Measurements from ENCODE around the gene MORN4. TPM values are rescaled to one million over a fixed set of nuclear protein-coding genes. Genes with fewer than 3 reads are reported as not detected.

The MORN4 gene
- total and polyA plus RNA-seq, 8 donors: 4.3 to 19.8 (median 6.8) TPM; not detected in 3

GRCh38 chr10:97575127-97575668, 58.1 kb downstream of the MORN4 start:
- Histone ChIP-seq H3K4me1 (peaks cover 15 to 31% (median 20%) of the 10 kb centered on the region in 4 donors), H3K27me3 (peaks cover 0 to 14% (median 0%) of the 10 kb centered on the region in 3 donors), H3K9me3 (no peaks in the 10 kb centered on the region), H3K36me3 (peaks cover 6 to 14% (median 10%) of the 10 kb centered on the region in 4 donors), H3K4me3 (no peak overlapping the region), H3K27ac (no peak overlapping the region)
- WGBS, 5 donors: 88 to 91% (median 89%) methylated on average over 5 to 6 of the region's 6 CpGs
- DNase-seq: no peak
- TF ChIP-seq EP300 (IDR thresholded peaks at IDR 0.05) (no peak), POLR2AphosphoS5 (IDR thresholded peaks at IDR 0.05) (no peak), POLR2A (IDR thresholded peaks at IDR 0.05) (no peak), CTCF (IDR thresholded peaks at IDR 0.05) (no peak)
- intact Hi-C loops (cut with DNase I; ENCODE audit: low total_unique reads): no loop called here

- H3K36me3 ChIP-seq: peaks cover 8 to 21% (median 17%) of the 10 kb centered on the region in 4 donors
- H3K27ac ChIP-seq: peak overlapping the region in 1 of 5 donors; percentile 27
- peak; percentile 74 to 80 for DNase-seq
- 45 to 71% (median 50%) methylated on average over 2 to 4 of the region's 4 CpGs for WGBS, 5 donors
- intact Hi-C loops (cut with DNase I; ENCODE audit: low total_unique reads): no loop called here
- TF ChIP-seq EP300 (IDR thresholded peaks at IDR 0.05): no peak
- TF ChIP-seq POLR2A (IDR thresholded peaks at IDR 0.05): no peak
- TF ChIP-seq POLR2AphosphoS5 (IDR thresholded peaks at IDR 0.05): peak in 2 of 3 donors; percentile 7 to 75
- H3K9me3 ChIP-seq: no peaks in the 10 kb centered on the region
- H3K27me3 ChIP-seq: peaks cover 0 to 14% (median 0%) of the 10 kb centered on the region in 3 donors
- H3K4me1 ChIP-seq: peaks cover 15 to 31% (median 20%) of the 10 kb centered on the region in 4 donors
- no peak overlapping the region for H3K4me3 ChIP-seq
These were observed 58.8 kb downstream of the MORN4 start for GRCh38 chr10:97574374-97575126.

GRCh38 chr10:97573672-97574071, 59.6 kb downstream of the MORN4 start:
- intact Hi-C loops (cut with DNase I; ENCODE audit: low total_unique reads): no loop called here
- TF ChIP-seq EP300 (IDR thresholded peaks at IDR 0.05) (no peak), POLR2AphosphoS5 (IDR thresholded peaks at IDR 0.05) (no peak), POLR2A (IDR thresholded peaks at IDR 0.05) (no peak), CTCF (IDR thresholded peaks at IDR 0.05) (no peak)

GRCh38 chr10:97573021-97573420, 60.3 kb downstream of the MORN4 start:
- no peak overlapping the region for H3K4me3 ChIP-seq
- DNase-seq: no peak
- no peaks in the 10 kb centered on the region for H3K9me3 ChIP-seq
- H3K4me1 ChIP-seq: peaks cover 15 to 31% (median 20%) of the 10 kb centered on the region in 4 donors
- peaks cover 8 to 36% (median 32%) of the 10 kb centered on the region in 4 donors for H3K36me3 ChIP-seq
- intact Hi-C loops (cut with DNase I; ENCODE audit: low total_unique reads): no loop called here
- H3K27ac ChIP-seq: no peak overlapping the region
- peaks cover 0 to 5% (median 0%) of the 10 kb centered on the region in 3 donors for H3K27me3 ChIP-seq
- TF ChIP-seq CTCF (IDR thresholded peaks at IDR 0.05) (no peak), POLR2AphosphoS5 (IDR thresholded peaks at IDR 0.05) (no peak), POLR2A (IDR thresholded peaks at IDR 0.05) (no peak), EP300 (IDR thresholded peaks at IDR 0.05) (no peak)
- WGBS, 5 donors: 93 to 100% (median 94%) methylated on average over 2 of the region's 2 CpGs

More at GRCh38 chr10:97573672-97574071, 59.6 kb downstream of the MORN4 start:
- no peak overlapping the region for H3K4me3 ChIP-seq
- WGBS, 5 donors: 46 to 93% (median 70%) methylated on average over 2 of the region's 2 CpGs
- H3K27me3 ChIP-seq: peaks cover 0 to 11% (median 0%) of the 10 kb centered on the region in 3 donors
- H3K9me3 ChIP-seq: no peaks in the 10 kb centered on the region
- peaks cover 15 to 31% (median 20%) of the 10 kb centered on the region in 4 donors for H3K4me1 ChIP-seq
- peaks cover 8 to 30% (median 26%) of the 10 kb centered on the region in 4 donors for H3K36me3 ChIP-seq
- no peak for DNase-seq
- H3K27ac ChIP-seq: no peak overlapping the region
